ENCODE data around the gene CLPX. TPM values are rescaled to one million over a fixed set of nuclear protein-coding genes. Genes with fewer than 3 reads are reported as not detected.

CLPX gene
- total RNA-seq, 4 donors from 2014 or later, result 12.0 to 72.2 (median 57.4) TPM

GRCh38 chr15:65163041-65163440, 22.1 kb downstream of the CLPX start:
- Histone ChIP-seq H3K9me3 (no peaks in the 10 kb centered on the region), H3K36me3 (peaks cover 0 to 51% (median 14%) of the 10 kb centered on the region in 4 donors), H3K27ac (no peak overlapping the region), H3K4me3 (no peak overlapping the region), H3K27me3 (no peaks in the 10 kb centered on the region), H3K4me1 (no peaks in the 10 kb centered on the region)
- intact Hi-C loops (cut with DNase I; ENCODE audit: low total_unique reads) (no loop called here), in situ Hi-C loops (cut with MboI; ENCODE audit: low pct_ligation_motif_present in 1 of 4, low pct_unique_long_range_greater_than_20kb in 1 of 4, low sequenced_read_pairs in 3 of 4) (no loop called here)
- TF ChIP-seq CTCF (IDR thresholded peaks at IDR 0.05) (no peak), POLR2A (IDR thresholded peaks at IDR 0.05) (no peak), POLR2AphosphoS5 (IDR thresholded peaks at IDR 0.05) (no peak), EP300 (IDR thresholded peaks at IDR 0.05; ENCODE audit: low read depth) (no peak)
- 83 to 100% methylated on average over 4 of the region's 4 CpGs for WGBS, 2 donors (ENCODE audit: low coverage in 1 of 2)
- DNase-seq, result no peak

GRCh38 chr15:65156692-65157091, 28.4 kb downstream of the CLPX start:
- Histone ChIP-seq H3K4me3 (no peak overlapping the region), H3K27ac (no peak overlapping the region), H3K4me1 (no peaks in the 10 kb centered on the region), H3K9me3 (no peaks in the 10 kb centered on the region), H3K36me3 (peaks cover 0 to 72% (median 36%) of the 10 kb centered on the region in 4 donors), H3K27me3 (no peaks in the 10 kb centered on the region)
- intact Hi-C loops (cut with DNase I; ENCODE audit: low total_unique reads) (no loop called here), in situ Hi-C loops (cut with MboI; ENCODE audit: low pct_ligation_motif_present in 1 of 4, low pct_unique_long_range_greater_than_20kb in 1 of 4, low sequenced_read_pairs in 3 of 4) (no loop called here)
- TF ChIP-seq CTCF (IDR thresholded peaks at IDR 0.05) (no peak), EP300 (IDR thresholded peaks at IDR 0.05; ENCODE audit: low read depth) (no peak), POLR2A (IDR thresholded peaks at IDR 0.05) (no peak), POLR2AphosphoS5 (IDR thresholded peaks at IDR 0.05) (no peak)
- 69 to 74% methylated on average over 5 of the region's 5 CpGs for WGBS, 2 donors (ENCODE audit: low coverage in 1 of 2)
- DNase-seq, result no peak

- Histone ChIP-seq H3K9me3 (no peaks in the 10 kb centered on the region), H3K27ac (no peak overlapping the region), H3K27me3 (no peaks in the 10 kb centered on the region), H3K4me1 (no peaks in the 10 kb centered on the region), H3K4me3 (no peak overlapping the region), H3K36me3 (peaks cover 0 to 87% (median 36%) of the 10 kb centered on the region in 4 donors)
- WGBS, 2 donors (ENCODE audit: low coverage in 1 of 2), result 91 to 94% methylated on average over 6 of the region's 6 CpGs
- intact Hi-C loops (cut with DNase I; ENCODE audit: low total_unique reads), result no loop called here
- in situ Hi-C loops (cut with MboI; ENCODE audit: low pct_ligation_motif_present in 1 of 4, low pct_unique_long_range_greater_than_20kb in 1 of 4, low sequenced_read_pairs in 3 of 4), result no loop called here
- TF ChIP-seq EP300 (IDR thresholded peaks at IDR 0.05; ENCODE audit: low read depth), result no peak
- no peak for TF ChIP-seq POLR2AphosphoS5 (IDR thresholded peaks at IDR 0.05)
- TF ChIP-seq POLR2A (IDR thresholded peaks at IDR 0.05), result no peak
- no peak for TF ChIP-seq CTCF (IDR thresholded peaks at IDR 0.05)
- DNase-seq, result no peak
Observed at GRCh38 chr15:65154720-65155119, 30.4 kb downstream of the CLPX start.

- Histone ChIP-seq H3K36me3 (peaks cover 0 to 34% (median 14%) of the 10 kb centered on the region in 4 donors), H3K27ac (no peak overlapping the region), H3K4me3 (no peak overlapping the region), H3K4me1 (no peaks in the 10 kb centered on the region), H3K9me3 (no peaks in the 10 kb centered on the region), H3K27me3 (no peaks in the 10 kb centered on the region)
- WGBS, 2 donors (ENCODE audit: low coverage in 1 of 2), result 73 to 74% methylated on average over 2 to 3 of the region's 3 CpGs
- in situ Hi-C loops (cut with MboI; ENCODE audit: low pct_ligation_motif_present in 1 of 4, low pct_unique_long_range_greater_than_20kb in 1 of 4, low sequenced_read_pairs in 3 of 4), result no loop called here
- TF ChIP-seq EP300 (IDR thresholded peaks at IDR 0.05; ENCODE audit: low read depth) (no peak), POLR2A (IDR thresholded peaks at IDR 0.05) (no peak), POLR2AphosphoS5 (IDR thresholded peaks at IDR 0.05) (no peak), CTCF (IDR thresholded peaks at IDR 0.05) (no peak)
- DNase-seq, result no peak
- intact Hi-C loops (cut with DNase I; ENCODE audit: low total_unique reads), result no loop called here
Observed at GRCh38 chr15:65147902-65148301, 37.2 kb downstream of the CLPX start.

All from transverse colon (tissue), 4 donors.